Large intestine (tissue), 3 donors: ENCODE data around the gene PPIL6. TPM values are rescaled to one million over a fixed set of nuclear protein-coding genes. Genes with fewer than 3 reads are reported as not detected.

Source experiments
- DNase-seq, 2 donors: peaks; one replicate each; pipeline versions ENCODE4 v3.0.0 to v3.0.0-alpha.2; 2013
- H3K27ac ChIP-seq: one replicate; pipeline ENCODE4 v1.5.1; 2013; ENCODE audit warnings: low read length
- H3K27me3 ChIP-seq: 2 replicates; pipeline ENCODE4 v1.6.1; 2013; ENCODE audit warnings: low read length; ENCODE audit not compliant: control insufficient read depth, insufficient read depth
- H3K36me3 ChIP-seq: 2 replicates; pipeline ENCODE4 v1.6.1; 2013; ENCODE audit warnings: low read length; ENCODE audit not compliant: control insufficient read depth, insufficient read depth
- H3K4me1 ChIP-seq: one replicate; pipeline ENCODE4 v1.6.1; 2013; ENCODE audit warnings: low read length; ENCODE audit not compliant: control insufficient read depth, insufficient read depth
- H3K4me3 ChIP-seq: one replicate; pipeline ENCODE4 v1.5.1; 2013; ENCODE audit warnings: low read length
- H3K9me3 ChIP-seq: one replicate; pipeline ENCODE4 v1.6.1; 2013; ENCODE audit warnings: mild to moderate bottlenecking, low read depth, low read length, moderate library complexity; ENCODE audit not compliant: control insufficient read depth
- WGBS: methylation state at CpG from one replicate; pipeline ENCODE4 v1.1.5; 2013; ENCODE audit warnings: low lambda C conversion rate; ENCODE audit not compliant: insufficient coverage; 5-methylcytosine and 5-hydroxymethylcytosine counted together
- polyA plus RNA-seq: library from polyadenylated mRNA; unstranded; fragments of 120-200 nt; gene quantifications from one replicate; pipeline ENCODE4 v1.2.1, GENCODE V29; 2013

PPIL6 gene
- polyA plus RNA-seq, 1 donor: 3.8 TPM

DNA sequence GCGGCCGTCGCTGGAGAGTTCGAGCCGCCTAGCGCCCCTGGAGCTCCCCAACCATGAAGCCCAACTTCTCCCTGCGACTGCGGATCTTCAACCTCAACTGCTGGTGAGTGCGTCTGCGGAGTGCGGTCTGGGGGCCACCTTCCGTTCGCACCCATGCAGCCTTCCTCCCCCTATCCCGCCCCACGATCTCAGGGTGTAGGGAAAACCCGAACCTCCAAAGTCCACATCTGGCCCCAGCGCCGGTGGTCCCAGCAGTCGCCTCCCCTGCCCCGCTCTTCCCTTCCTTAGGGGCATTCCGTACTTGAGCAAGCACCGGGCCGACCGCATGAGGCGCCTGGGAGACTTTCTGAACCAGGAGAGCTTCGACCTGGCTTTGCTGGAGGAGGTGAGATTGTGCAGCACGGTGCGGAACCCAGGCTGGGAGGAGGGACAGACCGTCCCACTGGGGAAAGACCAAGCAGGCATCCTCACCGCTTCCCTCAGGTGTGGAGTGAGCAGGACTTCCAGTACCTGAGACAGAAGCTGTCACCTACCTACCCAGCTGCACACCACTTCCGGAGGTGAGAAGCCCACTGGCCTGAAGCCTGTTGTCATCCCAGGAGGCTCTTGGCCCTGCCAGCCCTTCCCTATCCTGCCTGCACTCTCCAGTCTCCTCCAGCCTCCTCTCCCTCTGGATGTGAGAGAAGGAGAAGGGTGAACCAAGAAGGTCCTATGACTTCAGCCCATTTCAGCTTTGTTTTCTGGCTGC lies 815 bp upstream of the PPIL6 start:
- H3K4me3 ChIP-seq: peak overlapping the region; percentile 70
- no peaks in the 10 kb centered on the region for H3K27me3 ChIP-seq
- peaks cover 7% of the 10 kb centered on the region for H3K4me1 ChIP-seq
- H3K36me3 ChIP-seq: peaks cover 39% of the 10 kb centered on the region
- DNase-seq: peak in 1 of 2 donors; percentile 79
- peak overlapping the region; percentile 69 for H3K27ac ChIP-seq
- H3K9me3 ChIP-seq: no peaks in the 10 kb centered on the region
- no CpG with 5 or more reads among the region's 31 CpGs for whole genome bisulfite sequencing

DNA sequence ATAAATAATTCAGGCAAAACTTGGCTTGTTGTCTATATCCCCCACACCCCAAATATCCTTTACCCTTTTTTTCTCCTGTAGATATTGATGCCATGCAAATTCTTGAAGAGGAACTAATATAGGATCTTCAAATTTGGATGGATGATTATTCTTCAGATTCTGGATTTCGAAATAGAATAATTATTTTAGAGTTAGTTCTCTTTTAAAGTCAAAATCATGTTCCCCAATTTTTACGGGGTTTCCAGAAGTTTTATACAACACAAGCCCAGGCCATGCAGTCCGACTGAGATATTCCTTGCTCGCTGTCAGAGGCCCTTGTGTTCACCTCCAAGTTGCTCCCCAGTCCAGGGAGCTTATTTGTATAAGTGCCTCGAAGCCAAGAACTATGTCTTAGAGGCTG lies 4.4 kb downstream of the PPIL6 start:
- Histone ChIP-seq H3K27me3 (no peaks in the 10 kb centered on the region), H3K4me1 (no peaks in the 10 kb centered on the region), H3K9me3 (no peaks in the 10 kb centered on the region), H3K36me3 (no peaks in the 10 kb centered on the region), H3K4me3 (no peak overlapping the region), H3K27ac (no peak overlapping the region)
- DNase-seq: no peak
- WGBS: no CpG with 5 or more reads among the region's 5 CpGs

DNA sequence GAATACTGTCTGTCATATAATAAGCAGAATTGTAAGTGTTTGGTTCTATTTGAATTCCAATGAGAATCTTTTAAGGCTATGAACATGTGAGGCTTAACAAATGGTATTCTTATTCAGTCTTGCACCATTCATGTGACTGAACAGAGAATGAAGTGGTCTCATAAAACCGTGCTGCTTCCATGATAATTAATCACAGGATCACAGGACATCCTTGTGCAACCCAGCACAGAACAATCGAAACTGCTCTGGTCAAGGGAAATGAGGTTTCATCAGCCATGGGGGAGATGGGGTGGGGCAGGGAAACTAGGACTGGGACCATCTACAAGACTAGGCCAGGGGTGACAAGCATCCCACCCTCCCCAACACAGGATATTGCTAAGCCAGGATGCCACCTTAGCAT lies 6.0 kb downstream of the PPIL6 start:
- Histone ChIP-seq H3K9me3 (no peaks in the 10 kb centered on the region), H3K36me3 (no peaks in the 10 kb centered on the region), H3K4me1 (no peaks in the 10 kb centered on the region), H3K27me3 (no peaks in the 10 kb centered on the region), H3K4me3 (no peak overlapping the region), H3K27ac (peak overlapping the region; percentile 28)
- WGBS: no CpG with 5 or more reads among the region's 2 CpGs
- peak in 1 of 2 donors; percentile 54 for DNase-seq

DNA sequence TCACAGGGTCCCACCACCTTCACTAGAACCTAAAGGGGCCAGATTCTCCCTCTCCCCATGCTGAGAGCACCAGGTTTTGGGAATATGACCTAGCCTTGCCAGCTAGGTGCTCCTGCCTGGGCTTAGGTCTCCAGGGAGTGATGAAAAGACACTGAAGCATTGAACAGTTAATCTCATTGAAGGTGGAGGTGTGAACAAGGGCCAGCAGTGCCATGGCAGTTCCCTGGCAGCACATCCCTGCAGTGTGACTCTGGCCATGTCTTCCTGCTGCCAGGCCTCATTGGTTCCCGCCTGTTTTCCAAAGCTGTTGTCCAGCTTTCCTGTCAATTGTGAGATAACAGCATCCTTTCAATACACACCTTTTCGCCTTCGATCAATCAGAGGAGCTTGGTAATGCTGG lies 10.9 kb downstream of the PPIL6 start:
- Histone ChIP-seq H3K27ac (no peak overlapping the region), H3K4me1 (no peaks in the 10 kb centered on the region), H3K36me3 (no peaks in the 10 kb centered on the region), H3K27me3 (no peaks in the 10 kb centered on the region), H3K9me3 (no peaks in the 10 kb centered on the region), H3K4me3 (no peak overlapping the region)
- WGBS: no CpG with 5 or more reads among the region's 3 CpGs
- no peak for DNase-seq

DNA sequence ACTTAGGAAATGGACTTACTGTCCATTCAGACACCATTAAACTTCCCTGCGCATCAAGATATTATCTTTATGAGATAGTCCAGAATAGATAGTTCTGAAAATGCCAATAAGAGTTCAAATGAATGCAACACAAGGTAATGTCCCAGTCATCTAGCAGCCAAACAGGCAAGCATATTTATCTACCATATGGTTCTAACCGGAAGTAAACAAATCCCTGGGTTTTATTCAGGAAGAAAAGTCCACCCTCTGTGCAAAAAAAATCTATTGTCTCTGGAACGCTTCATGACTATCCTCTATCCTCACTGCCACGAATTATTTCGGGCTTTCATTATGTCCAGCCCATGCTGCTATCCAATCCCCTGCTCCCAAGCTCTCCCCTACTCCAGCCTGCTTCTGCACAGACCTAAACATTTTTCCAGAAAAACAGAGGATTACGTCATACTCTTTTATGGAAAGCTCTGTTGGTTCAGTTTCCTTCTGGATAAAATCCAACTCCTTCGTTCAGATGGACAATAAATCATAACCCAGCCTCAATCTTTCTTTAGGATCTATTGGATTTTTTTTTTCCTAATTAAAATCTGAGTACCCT lies 11.4 kb downstream of the PPIL6 start:
- H3K27me3 ChIP-seq: no peaks in the 10 kb centered on the region
- H3K27ac ChIP-seq: no peak overlapping the region
- H3K4me1 ChIP-seq: no peaks in the 10 kb centered on the region
- H3K36me3 ChIP-seq: no peaks in the 10 kb centered on the region
- DNase-seq: no peak
- H3K9me3 ChIP-seq: no peaks in the 10 kb centered on the region
- no peak overlapping the region for H3K4me3 ChIP-seq
- 77% methylated on average over 3 of the region's 7 CpGs for WGBS

DNA sequence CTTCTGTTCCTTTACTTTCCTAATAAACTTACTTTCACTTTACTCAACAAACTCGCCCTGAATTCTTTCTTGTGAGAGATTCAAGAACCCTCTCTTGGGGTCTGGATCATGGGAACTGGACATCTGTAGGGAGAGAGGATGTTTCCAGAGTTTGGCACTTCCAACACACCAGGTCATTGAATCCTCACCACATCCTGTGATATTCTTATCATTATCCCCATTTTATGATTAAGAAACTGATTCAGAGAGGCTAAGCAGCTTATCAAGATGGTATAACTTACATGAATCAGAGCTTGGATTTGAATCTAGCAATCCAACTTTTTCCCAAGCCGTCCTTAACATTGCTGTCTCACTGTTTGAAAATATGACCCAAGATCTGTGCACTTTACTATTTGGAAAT lies 15.5 kb downstream of the PPIL6 start:
- WGBS: no CpG with 5 or more reads among the region's 2 CpGs
- DNase-seq: no peak
- no peak overlapping the region for H3K4me3 ChIP-seq

DNA sequence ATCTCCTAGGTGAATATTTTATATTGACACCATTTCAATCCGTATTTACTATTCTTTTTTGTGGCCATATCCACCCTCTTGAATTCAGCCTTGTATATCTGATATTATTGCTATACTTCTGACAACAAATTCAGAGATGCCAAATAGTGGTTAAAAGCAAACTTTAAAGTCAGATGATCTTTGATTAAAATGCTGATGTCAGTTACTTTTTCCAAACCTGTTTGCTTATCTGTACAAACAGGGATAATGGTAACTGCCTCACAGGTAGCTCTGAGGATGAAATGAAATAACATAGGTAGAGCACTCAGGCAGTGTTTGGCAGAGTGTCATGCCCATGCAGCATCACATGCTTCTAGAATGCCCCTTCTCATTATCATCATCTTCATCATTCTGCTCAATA lies 19.2 kb downstream of the PPIL6 start:
- no peak for DNase-seq
- H3K36me3 ChIP-seq: no peaks in the 10 kb centered on the region
- no peak overlapping the region for H3K27ac ChIP-seq
- no peaks in the 10 kb centered on the region for H3K4me1 ChIP-seq
- no peaks in the 10 kb centered on the region for H3K9me3 ChIP-seq
- no peak overlapping the region for H3K4me3 ChIP-seq
- WGBS: no CpG with 5 or more reads among the region's 1 CpG
- H3K27me3 ChIP-seq: no peaks in the 10 kb centered on the region

More for the DNA sequence above, 15.5 kb downstream of the PPIL6 start:
- Histone ChIP-seq H3K27ac (no peak overlapping the region), H3K4me1 (no peaks in the 10 kb centered on the region), H3K9me3 (no peaks in the 10 kb centered on the region), H3K27me3 (no peaks in the 10 kb centered on the region), H3K36me3 (no peaks in the 10 kb centered on the region)

DNA sequence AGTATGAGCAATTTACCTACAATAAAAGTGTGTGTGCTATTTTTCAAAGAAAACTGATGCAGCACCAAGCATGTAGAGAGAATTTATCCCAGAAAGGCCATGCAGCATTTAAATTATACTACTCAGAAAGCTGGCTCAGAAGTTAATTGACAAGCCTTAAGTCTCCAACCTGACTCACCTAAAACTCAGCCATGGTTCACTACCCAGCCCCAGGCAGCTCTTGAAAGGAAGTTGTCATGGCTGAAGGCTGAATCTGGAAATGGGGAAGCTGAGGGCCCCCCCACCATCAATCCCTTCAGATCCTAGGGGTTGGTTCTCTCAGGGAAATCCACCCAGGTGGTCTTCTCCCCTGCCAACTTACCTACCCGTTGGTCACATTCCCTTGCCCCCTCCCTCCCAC lies 19.7 kb downstream of the PPIL6 start:
- WGBS: no CpG with 5 or more reads among the region's 1 CpG

DNA sequence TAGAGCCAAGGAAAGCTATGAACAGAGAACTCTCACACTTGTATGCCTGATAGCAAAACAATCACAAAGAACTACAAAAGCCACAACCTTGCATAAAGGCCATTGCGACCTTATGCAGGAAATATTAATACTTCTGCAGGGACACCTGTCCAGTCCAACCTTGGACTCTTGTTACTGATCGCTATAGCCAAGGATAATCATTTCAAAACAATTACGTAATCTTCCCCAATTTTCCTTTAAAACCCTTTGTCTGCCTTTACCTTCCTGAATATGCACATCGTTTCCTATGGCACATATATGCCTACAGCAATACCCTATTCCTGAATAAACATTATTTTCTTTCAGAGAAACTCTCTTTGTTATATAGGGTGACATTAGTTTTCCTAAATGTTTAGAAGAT lies 22.8 kb downstream of the PPIL6 start:
- Histone ChIP-seq H3K4me1 (no peaks in the 10 kb centered on the region), H3K27me3 (no peaks in the 10 kb centered on the region), H3K4me3 (no peak overlapping the region), H3K9me3 (no peaks in the 10 kb centered on the region), H3K36me3 (no peaks in the 10 kb centered on the region), H3K27ac (no peak overlapping the region)
- no peak for DNase-seq
- 83% methylated on average over 3 of the region's 4 CpGs for WGBS

More for the DNA sequence above, 19.7 kb downstream of the PPIL6 start:
- H3K9me3 ChIP-seq: no peaks in the 10 kb centered on the region
- no peaks in the 10 kb centered on the region for H3K36me3 ChIP-seq
- no peaks in the 10 kb centered on the region for H3K4me1 ChIP-seq
- H3K4me3 ChIP-seq: no peak overlapping the region
- no peak overlapping the region for H3K27ac ChIP-seq
- no peaks in the 10 kb centered on the region for H3K27me3 ChIP-seq
- DNase-seq: no peak

DNA sequence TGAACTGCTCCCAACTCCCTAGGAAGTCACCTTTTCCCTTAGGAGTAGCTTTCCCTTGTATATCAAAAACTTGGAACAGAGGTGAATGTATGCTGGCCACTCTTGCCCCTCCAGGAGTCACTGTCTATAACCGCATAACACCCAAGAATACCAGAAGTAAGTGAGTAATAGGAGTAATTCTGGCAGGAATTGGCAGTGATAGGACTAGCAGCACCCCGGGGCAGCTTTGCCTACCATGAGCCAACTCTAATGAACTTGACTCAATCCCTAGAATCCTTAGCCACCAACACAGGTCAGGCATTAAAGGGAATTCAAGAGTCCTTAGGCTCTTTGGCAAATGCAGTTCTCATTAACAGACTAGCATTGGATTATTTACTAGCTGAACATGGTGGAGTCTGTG lies 29.4 kb downstream of the PPIL6 start:
- Histone ChIP-seq H3K4me1 (no peaks in the 10 kb centered on the region), H3K27me3 (no peaks in the 10 kb centered on the region), H3K4me3 (no peak overlapping the region), H3K27ac (no peak overlapping the region), H3K36me3 (no peaks in the 10 kb centered on the region), H3K9me3 (no peaks in the 10 kb centered on the region)
- no CpG with 5 or more reads among the region's 2 CpGs for WGBS
- no peak for DNase-seq

DNA sequence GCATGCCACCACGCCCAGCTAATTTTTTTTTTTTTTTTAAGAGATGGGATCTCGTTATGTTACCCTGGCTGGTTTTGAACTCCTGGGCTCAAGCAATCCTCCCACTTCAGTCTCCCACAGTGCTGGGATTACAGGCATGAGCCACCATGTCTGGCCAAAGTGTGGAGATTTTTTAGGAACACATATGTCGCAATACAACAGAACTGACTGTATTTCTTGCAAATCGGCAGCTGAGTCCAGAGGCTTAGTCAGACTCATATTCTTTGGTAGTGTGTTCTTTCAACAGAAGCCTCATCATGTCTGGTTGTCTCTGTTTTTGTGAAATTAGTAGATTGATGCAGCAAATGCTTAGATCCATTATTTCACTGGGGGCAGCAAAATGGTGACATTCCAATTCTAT lies 34.2 kb downstream of the PPIL6 start:
- Histone ChIP-seq H3K36me3 (no peaks in the 10 kb centered on the region), H3K4me3 (no peak overlapping the region)
- WGBS: no CpG with 5 or more reads among the region's 4 CpGs

More for the DNA sequence above, 34.2 kb downstream of the PPIL6 start:
- no peak for DNase-seq
- no peaks in the 10 kb centered on the region for H3K9me3 ChIP-seq
- H3K27ac ChIP-seq: no peak overlapping the region
- no peaks in the 10 kb centered on the region for H3K4me1 ChIP-seq
- H3K27me3 ChIP-seq: no peaks in the 10 kb centered on the region
